Endodermal cell (in vitro differentiated cells): ENCODE data around the gene SERTAD4. TPM values are rescaled to one million over a fixed set of nuclear protein-coding genes. Genes with fewer than 3 reads are reported as not detected.

ENCODE experiments used
- DNase-seq: peaks from one replicate; pipeline ENCODE4 v3.0.0-alpha.2; 2017
- H3K27ac ChIP-seq: 2 replicates; pipeline ENCODE4 v1.5.1; 2013; ENCODE audit warnings: mild to moderate bottlenecking, low read depth, low read length, moderate library complexity
- H3K27me3 ChIP-seq: 2 replicates; pipeline ENCODE4 v1.6.1; 2013; ENCODE audit warnings: mild to moderate bottlenecking, low read length, moderate library complexity; ENCODE audit not compliant: insufficient read depth, control insufficient read depth, poor library complexity, severe bottlenecking
- H3K36me3 ChIP-seq: 2 replicates; pipeline ENCODE4 v1.7.0; 2013; ENCODE audit warnings: mild to moderate bottlenecking, low read length, moderate library complexity; ENCODE audit not compliant: control insufficient read depth, insufficient read depth
- H3K4me1 ChIP-seq: one replicate; pipeline ENCODE4 v1.7.0; 2013; ENCODE audit warnings: low read length; ENCODE audit not compliant: control insufficient read depth, insufficient read depth
- H3K4me3 ChIP-seq: 2 replicates; pipeline ENCODE4 v1.5.1; 2013; ENCODE audit warnings: mild to moderate bottlenecking, low read length, moderate library complexity
- H3K9ac ChIP-seq: 2 replicates; pipeline ENCODE4 v1.6.1; 2013; ENCODE audit warnings: mild to moderate bottlenecking, low read length, moderate library complexity; ENCODE audit not compliant: poor library complexity, severe bottlenecking; ENCODE audit errors: extremely low read depth
- H3K9me3 ChIP-seq: 2 replicates; pipeline ENCODE4 v1.6.1; 2013; ENCODE audit warnings: mild to moderate bottlenecking, low read length, moderate library complexity; ENCODE audit not compliant: control insufficient read depth
- H3K27ac Mint-ChIP-seq: 2 replicates; pipeline ENCODE4 v1.8.0; 2020; ENCODE audit warnings: mixed read lengths
- H3K27me3 Mint-ChIP-seq: 2 replicates; pipeline ENCODE4 v1.8.0; 2021; ENCODE audit warnings: mild to moderate bottlenecking, mixed read lengths; ENCODE audit not compliant: insufficient read depth
- H3K36me3 Mint-ChIP-seq: 2 replicates; pipeline ENCODE4 v1.8.0; 2020; ENCODE audit warnings: low read depth, mixed read lengths
- H3K4me1 Mint-ChIP-seq: 2 replicates; pipeline ENCODE4 v1.8.0; 2020; ENCODE audit warnings: mixed read lengths
- H3K4me3 Mint-ChIP-seq: 2 replicates; pipeline ENCODE4 v1.8.0; 2020; ENCODE audit warnings: mild to moderate bottlenecking, moderate library complexity, mixed read lengths
- H3K9me3 Mint-ChIP-seq: 2 replicates; pipeline ENCODE4 v1.8.0; 2020; ENCODE audit warnings: mild to moderate bottlenecking, mixed read lengths
- CTCF ChIP-seq: fragments of 200-600 bp; sonication (generic); conservative IDR thresholded peaks from 2 replicates; pipeline ENCODE4 v1.5.0; 2021; ENCODE audit warnings: antibody characterized with exemption, mild to moderate bottlenecking
- WGBS, 2 experiments: methylation state at CpG; one replicate each; pipeline versions ENCODE4 v1.1.5 to v1.1.7; 2013; ENCODE audit warnings: missing lambda C conversion rate in 2 of 2, mixed read lengths in 1 of 2; ENCODE audit not compliant: insufficient coverage in 1 of 2, insufficient read length in 1 of 2; 5-methylcytosine and 5-hydroxymethylcytosine counted together
- total RNA-seq, 2 donors: library from RNA; stranded (reverse); fragmentation: NEBNext Ultra II Directional in 1 of 2; extraction: Animal tissue kit (Norgen Biotek cat#: 25700) in 1 of 2; gene quantifications; 2 replicates in 1 of 2; 3 replicates in 1 of 2; pipeline ENCODE4 v1.2.1, GENCODE V29; 2021

The SERTAD4 gene
- total RNA-seq, 2 donors from 2014 or later, result 0.58 to 1.1 TPM

- Mint-ChIP-seq H3K27ac (no peak overlapping the region), H3K36me3 (no peaks in the 10 kb centered on the region), H3K27me3 (peaks cover 36% of the 10 kb centered on the region), H3K4me3 (no peak overlapping the region), H3K4me1 (peaks cover 1% of the 10 kb centered on the region), H3K9me3 (no peaks in the 10 kb centered on the region)
- 93% methylated on average over 2 to 12 of the region's 13 CpGs for WGBS, 2 experiments
- no peak overlapping the region for H3K27ac ChIP-seq
- no peaks in the 10 kb centered on the region for H3K9me3 ChIP-seq
- DNase-seq, result no peak
- peaks cover 20% of the 10 kb centered on the region for H3K27me3 ChIP-seq
- H3K4me3 ChIP-seq, result no peak overlapping the region
- no peaks in the 10 kb centered on the region for H3K36me3 ChIP-seq
- no peak overlapping the region for H3K9ac ChIP-seq
- no peak for TF ChIP-seq CTCF
- H3K4me1 ChIP-seq, result peaks cover 2% of the 10 kb centered on the region
Measured at GRCh38 chr1:210257698-210258529, 25.3 kb downstream of the SERTAD4 start.

GRCh38 chr1:210259561-210259960 lies 27.0 kb downstream of the SERTAD4 start:
- H3K27ac Mint-ChIP-seq, result no peak overlapping the region
- no peaks in the 10 kb centered on the region for H3K36me3 Mint-ChIP-seq
- peaks cover 21% of the 10 kb centered on the region for H3K27me3 Mint-ChIP-seq
- H3K9me3 ChIP-seq, result no peaks in the 10 kb centered on the region
- no peaks in the 10 kb centered on the region for H3K9me3 Mint-ChIP-seq
- H3K27me3 ChIP-seq, result peaks cover 3% of the 10 kb centered on the region
- H3K4me3 Mint-ChIP-seq, result no peak overlapping the region
- no peak overlapping the region for H3K9ac ChIP-seq
- no peaks in the 10 kb centered on the region for H3K36me3 ChIP-seq
- H3K4me3 ChIP-seq, result no peak overlapping the region
- H3K4me1 ChIP-seq, result no peaks in the 10 kb centered on the region
- TF ChIP-seq CTCF, result no peak
- peaks cover 1% of the 10 kb centered on the region for H3K4me1 Mint-ChIP-seq
- DNase-seq, result no peak
- no peak overlapping the region for H3K27ac ChIP-seq
- 50 to 70% methylated on average over 2 to 4 of the region's 4 CpGs for WGBS, 2 experiments

GRCh38 chr1:210260096-210260495 lies 27.5 kb downstream of the SERTAD4 start:
- Histone ChIP-seq H3K9ac (no peak overlapping the region), H3K36me3 (no peaks in the 10 kb centered on the region), H3K27ac (no peak overlapping the region), H3K4me1 (no peaks in the 10 kb centered on the region), H3K9me3 (no peaks in the 10 kb centered on the region), H3K4me3 (no peak overlapping the region), H3K27me3 (no peaks in the 10 kb centered on the region)
- H3K4me1 Mint-ChIP-seq, result peaks cover 1% of the 10 kb centered on the region
- 89 to 91% methylated on average over 2 to 4 of the region's 4 CpGs for WGBS, 2 experiments
- H3K36me3 Mint-ChIP-seq, result no peaks in the 10 kb centered on the region
- no peak overlapping the region for H3K4me3 Mint-ChIP-seq
- H3K27ac Mint-ChIP-seq, result no peak overlapping the region
- no peak for TF ChIP-seq CTCF
- no peaks in the 10 kb centered on the region for H3K9me3 Mint-ChIP-seq
- peaks cover 16% of the 10 kb centered on the region for H3K27me3 Mint-ChIP-seq
- DNase-seq, result no peak
